Endodermal cell (in vitro differentiated cells): ENCODE results near the gene ZDHHC18. TPM values are rescaled to one million over a fixed set of nuclear protein-coding genes. Genes with fewer than 3 reads are reported as not detected.

Experiments used
- DNase-seq: peaks from one replicate; pipeline ENCODE4 v3.0.0-alpha.2; 2017
- H3K27ac ChIP-seq: 2 replicates; pipeline ENCODE4 v1.5.1; 2013; ENCODE audit warnings: mild to moderate bottlenecking, low read depth, low read length, moderate library complexity
- H3K27me3 ChIP-seq: 2 replicates; pipeline ENCODE4 v1.6.1; 2013; ENCODE audit warnings: mild to moderate bottlenecking, low read length, moderate library complexity; ENCODE audit not compliant: insufficient read depth, control insufficient read depth, poor library complexity, severe bottlenecking
- H3K36me3 ChIP-seq: 2 replicates; pipeline ENCODE4 v1.7.0; 2013; ENCODE audit warnings: mild to moderate bottlenecking, low read length, moderate library complexity; ENCODE audit not compliant: control insufficient read depth, insufficient read depth
- H3K4me1 ChIP-seq: one replicate; pipeline ENCODE4 v1.7.0; 2013; ENCODE audit warnings: low read length; ENCODE audit not compliant: control insufficient read depth, insufficient read depth
- H3K4me3 ChIP-seq: 2 replicates; pipeline ENCODE4 v1.5.1; 2013; ENCODE audit warnings: mild to moderate bottlenecking, low read length, moderate library complexity
- H3K9ac ChIP-seq: 2 replicates; pipeline ENCODE4 v1.6.1; 2013; ENCODE audit warnings: mild to moderate bottlenecking, low read length, moderate library complexity; ENCODE audit not compliant: poor library complexity, severe bottlenecking; ENCODE audit errors: extremely low read depth
- H3K9me3 ChIP-seq: 2 replicates; pipeline ENCODE4 v1.6.1; 2013; ENCODE audit warnings: mild to moderate bottlenecking, low read length, moderate library complexity; ENCODE audit not compliant: control insufficient read depth
- H3K27ac Mint-ChIP-seq: 2 replicates; pipeline ENCODE4 v1.8.0; 2020; ENCODE audit warnings: mixed read lengths
- H3K27me3 Mint-ChIP-seq: 2 replicates; pipeline ENCODE4 v1.8.0; 2021; ENCODE audit warnings: mild to moderate bottlenecking, mixed read lengths; ENCODE audit not compliant: insufficient read depth
- H3K36me3 Mint-ChIP-seq: 2 replicates; pipeline ENCODE4 v1.8.0; 2020; ENCODE audit warnings: low read depth, mixed read lengths
- H3K4me1 Mint-ChIP-seq: 2 replicates; pipeline ENCODE4 v1.8.0; 2020; ENCODE audit warnings: mixed read lengths
- H3K4me3 Mint-ChIP-seq: 2 replicates; pipeline ENCODE4 v1.8.0; 2020; ENCODE audit warnings: mild to moderate bottlenecking, moderate library complexity, mixed read lengths
- H3K9me3 Mint-ChIP-seq: 2 replicates; pipeline ENCODE4 v1.8.0; 2020; ENCODE audit warnings: mild to moderate bottlenecking, mixed read lengths
- WGBS, 2 experiments: methylation state at CpG; one replicate each; pipeline versions ENCODE4 v1.1.5 to v1.1.7; 2013; ENCODE audit warnings: missing lambda C conversion rate in 2 of 2, mixed read lengths in 1 of 2; ENCODE audit not compliant: insufficient coverage in 1 of 2, insufficient read length in 1 of 2; 5-methylcytosine and 5-hydroxymethylcytosine counted together
- total RNA-seq, 2 donors: library from RNA; stranded (reverse); fragmentation: NEBNext Ultra II Directional in 1 of 2; extraction: Animal tissue kit (Norgen Biotek cat#: 25700) in 1 of 2; gene quantifications; 2 replicates in 1 of 2; 3 replicates in 1 of 2; pipeline ENCODE4 v1.2.1, GENCODE V29; 2021
- TF ChIP-seq, protein P1 (sequence below): fragments of 200-600 bp; sonication (generic); conservative IDR thresholded peaks from 2 replicates; pipeline ENCODE4 v1.5.0; 2021; ENCODE audit warnings: antibody characterized with exemption, mild to moderate bottlenecking

Gene ZDHHC18
- total RNA-seq, 2 donors from 2014 or later, result 39.7 to 42.4 TPM

DNA sequence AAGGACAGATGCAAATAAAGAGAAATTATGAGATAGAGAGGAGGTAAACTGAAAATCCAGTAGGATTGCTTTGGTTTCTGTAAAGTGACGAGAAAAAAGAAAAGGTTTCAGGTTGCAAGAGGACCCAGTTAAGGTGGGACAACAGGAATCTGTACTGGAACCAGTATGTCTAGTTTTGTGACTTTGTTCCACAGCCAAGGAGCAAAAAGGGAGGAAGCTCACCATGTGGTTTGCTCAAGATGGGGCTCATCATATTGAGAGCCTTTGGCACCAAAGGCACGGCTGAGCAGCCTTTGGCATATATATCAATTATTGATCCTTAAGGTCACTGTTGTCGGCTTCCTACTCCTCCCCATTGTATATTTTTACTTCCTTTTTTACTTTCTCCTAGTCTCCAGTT is 1.8 kb upstream of the ZDHHC18 start:
- no peak overlapping the region for H3K4me3 ChIP-seq
- H3K9me3 ChIP-seq, result no peaks in the 10 kb centered on the region
- peaks cover 3% of the 10 kb centered on the region for H3K36me3 ChIP-seq
- no peaks in the 10 kb centered on the region for H3K27me3 ChIP-seq
- Mint-ChIP-seq H3K9me3 (peaks cover 7% of the 10 kb centered on the region), H3K36me3 (no peaks in the 10 kb centered on the region), H3K27me3 (no peaks in the 10 kb centered on the region), H3K4me1 (peaks cover 33% of the 10 kb centered on the region), H3K27ac (no peak overlapping the region), H3K4me3 (no peak overlapping the region)
- no peak overlapping the region for H3K9ac ChIP-seq
- TF ChIP-seq, protein P1, sequence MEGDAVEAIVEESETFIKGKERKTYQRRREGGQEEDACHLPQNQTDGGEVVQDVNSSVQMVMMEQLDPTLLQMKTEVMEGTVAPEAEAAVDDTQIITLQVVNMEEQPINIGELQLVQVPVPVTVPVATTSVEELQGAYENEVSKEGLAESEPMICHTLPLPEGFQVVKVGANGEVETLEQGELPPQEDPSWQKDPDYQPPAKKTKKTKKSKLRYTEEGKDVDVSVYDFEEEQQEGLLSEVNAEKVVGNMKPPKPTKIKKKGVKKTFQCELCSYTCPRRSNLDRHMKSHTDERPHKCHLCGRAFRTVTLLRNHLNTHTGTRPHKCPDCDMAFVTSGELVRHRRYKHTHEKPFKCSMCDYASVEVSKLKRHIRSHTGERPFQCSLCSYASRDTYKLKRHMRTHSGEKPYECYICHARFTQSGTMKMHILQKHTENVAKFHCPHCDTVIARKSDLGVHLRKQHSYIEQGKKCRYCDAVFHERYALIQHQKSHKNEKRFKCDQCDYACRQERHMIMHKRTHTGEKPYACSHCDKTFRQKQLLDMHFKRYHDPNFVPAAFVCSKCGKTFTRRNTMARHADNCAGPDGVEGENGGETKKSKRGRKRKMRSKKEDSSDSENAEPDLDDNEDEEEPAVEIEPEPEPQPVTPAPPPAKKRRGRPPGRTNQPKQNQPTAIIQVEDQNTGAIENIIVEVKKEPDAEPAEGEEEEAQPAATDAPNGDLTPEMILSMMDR, result no peak
- no peak overlapping the region for H3K27ac ChIP-seq
- peaks cover 4% of the 10 kb centered on the region for H3K4me1 ChIP-seq
- DNase-seq, result no peak
- 95 to 97% methylated on average over 3 of the region's 3 CpGs for WGBS, 2 experiments

DNA sequence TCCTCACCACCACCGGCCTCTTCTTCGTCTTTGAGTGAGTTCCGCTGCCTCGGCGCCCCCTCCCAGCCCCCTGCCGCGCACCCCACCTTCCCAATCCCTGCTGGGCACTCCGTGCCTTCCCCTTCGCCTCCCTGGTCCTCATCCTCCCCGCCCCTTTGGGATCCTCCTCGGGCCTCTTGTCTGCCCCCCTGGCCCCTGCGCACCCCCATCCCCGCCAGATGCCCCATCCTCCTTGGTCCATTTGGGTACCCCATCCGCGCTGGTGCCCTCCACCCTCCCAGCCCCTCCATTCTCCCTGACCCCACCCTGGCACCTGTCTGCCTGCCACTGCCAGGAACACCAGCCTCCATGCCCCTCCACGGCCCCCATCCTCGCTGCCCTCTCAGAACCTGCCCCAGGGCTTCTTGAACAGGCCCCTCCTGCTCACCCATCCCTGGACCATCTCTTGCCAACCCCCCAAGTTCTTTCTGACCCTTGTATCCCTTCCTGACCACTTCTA is 667 bp downstream of the ZDHHC18 start:
- Mint-ChIP-seq H3K36me3 (peaks cover 7% of the 10 kb centered on the region), H3K4me3 (peak overlapping the region; percentile 78), H3K27me3 (no peaks in the 10 kb centered on the region), H3K4me1 (peaks cover 46% of the 10 kb centered on the region), H3K9me3 (peaks cover 3% of the 10 kb centered on the region), H3K27ac (no peak overlapping the region)
- H3K4me1 ChIP-seq, result peaks cover 6% of the 10 kb centered on the region
- H3K36me3 ChIP-seq, result peaks cover 16% of the 10 kb centered on the region
- peak overlapping the region; percentile 86 for H3K4me3 ChIP-seq
- TF ChIP-seq, protein P1, result no peak
- 9% methylated on average over 17 of the region's 17 CpGs; no CpG with 5 or more reads in 1 of the 2 experiments for WGBS, 2 experiments
- H3K9ac ChIP-seq, result peak overlapping the region; percentile 39
- H3K27ac ChIP-seq, result no peak overlapping the region
- no peaks in the 10 kb centered on the region for H3K27me3 ChIP-seq
- H3K9me3 ChIP-seq, result no peaks in the 10 kb centered on the region
- no peak for DNase-seq

DNA sequence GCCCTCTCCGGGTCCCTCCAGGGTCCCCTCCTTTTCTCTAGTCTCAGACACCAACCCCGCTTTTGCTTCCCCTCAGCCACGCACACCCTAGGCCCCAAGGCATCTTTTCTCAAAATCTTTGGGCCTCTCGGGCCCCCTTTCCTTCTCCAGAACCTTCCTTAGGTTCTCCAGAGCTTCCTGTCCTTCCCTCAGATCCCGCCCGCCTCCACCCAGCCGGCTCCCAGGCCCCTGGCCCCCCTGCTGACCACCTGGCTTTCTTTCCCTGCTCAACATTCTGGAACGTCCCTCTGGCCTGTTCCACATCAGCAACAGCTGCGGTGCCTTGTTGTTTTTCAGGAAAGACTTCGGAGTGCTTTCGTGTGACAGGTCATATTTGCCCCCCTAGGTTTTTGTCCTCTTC is 1.2 kb downstream of the ZDHHC18 start:
- no peak overlapping the region for H3K27ac Mint-ChIP-seq
- TF ChIP-seq, protein P1, result no peak
- H3K36me3 Mint-ChIP-seq, result peaks cover 12% of the 10 kb centered on the region
- 57% methylated on average over 11 of the region's 11 CpGs for WGBS, 2 experiments
- no peak overlapping the region for H3K27ac ChIP-seq
- peak overlapping the region; percentile 86 for H3K4me3 ChIP-seq
- H3K9me3 Mint-ChIP-seq, result peaks cover 3% of the 10 kb centered on the region
- peaks cover 21% of the 10 kb centered on the region for H3K36me3 ChIP-seq
- no peaks in the 10 kb centered on the region for H3K27me3 ChIP-seq
- no peaks in the 10 kb centered on the region for H3K9me3 ChIP-seq
- peaks cover 50% of the 10 kb centered on the region for H3K4me1 Mint-ChIP-seq
- H3K27me3 Mint-ChIP-seq, result no peaks in the 10 kb centered on the region
- peak; percentile 71 for DNase-seq
- peaks cover 6% of the 10 kb centered on the region for H3K4me1 ChIP-seq
- H3K4me3 Mint-ChIP-seq, result peak overlapping the region; percentile 78
- H3K9ac ChIP-seq, result peak overlapping the region; percentile 39
